ENCODE data around the gene NXF1. TPM values are rescaled to one million over a fixed set of nuclear protein-coding genes. Genes with fewer than 3 reads are reported as not detected.
"Not testable (repeated sequence)": the region's sequence is repeated elsewhere in the genome, so short reads cannot be mapped to it uniquely, and the experiment has no call there.

NXF1 gene
- total RNA-seq, 4 donors from 2014 or later, result 88.1 to 156 (median 115) TPM

DNA sequence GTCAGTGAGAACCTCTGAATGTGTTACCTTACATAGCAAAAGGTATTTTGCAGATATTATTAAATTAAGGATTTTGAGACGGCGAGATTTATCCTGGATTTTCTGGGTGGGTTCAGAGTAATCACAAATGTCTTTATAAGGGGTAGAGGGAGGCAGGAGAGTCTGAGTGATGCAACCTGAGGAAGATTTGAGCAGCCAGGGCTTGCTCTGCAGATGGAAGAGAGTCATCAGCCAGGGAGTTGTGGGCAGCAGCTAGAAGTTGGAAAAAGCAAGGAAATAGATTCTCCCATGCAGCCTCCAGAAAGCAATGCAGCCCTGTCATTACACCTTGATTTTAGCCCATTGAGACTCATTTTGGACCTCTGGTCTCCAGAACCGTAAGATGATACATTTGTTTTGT, 38.2 kb upstream of the NXF1 start:
- Histone ChIP-seq H3K36me3 (no peaks in the 10 kb centered on the region), H3K4me1 (peaks cover 25% of the 10 kb centered on the region), H3K4me3 (no peak overlapping the region), H3K9me3 (no peaks in the 10 kb centered on the region), H3K27ac (no peak overlapping the region), H3K27me3 (no peaks in the 10 kb centered on the region)
- no peak for DNase-seq (ENCODE audit: low spot score in 2 of 2)
- 94% methylated on average over 3 of the region's 3 CpGs for WGBS
- TF ChIP-seq, protein P1, sequence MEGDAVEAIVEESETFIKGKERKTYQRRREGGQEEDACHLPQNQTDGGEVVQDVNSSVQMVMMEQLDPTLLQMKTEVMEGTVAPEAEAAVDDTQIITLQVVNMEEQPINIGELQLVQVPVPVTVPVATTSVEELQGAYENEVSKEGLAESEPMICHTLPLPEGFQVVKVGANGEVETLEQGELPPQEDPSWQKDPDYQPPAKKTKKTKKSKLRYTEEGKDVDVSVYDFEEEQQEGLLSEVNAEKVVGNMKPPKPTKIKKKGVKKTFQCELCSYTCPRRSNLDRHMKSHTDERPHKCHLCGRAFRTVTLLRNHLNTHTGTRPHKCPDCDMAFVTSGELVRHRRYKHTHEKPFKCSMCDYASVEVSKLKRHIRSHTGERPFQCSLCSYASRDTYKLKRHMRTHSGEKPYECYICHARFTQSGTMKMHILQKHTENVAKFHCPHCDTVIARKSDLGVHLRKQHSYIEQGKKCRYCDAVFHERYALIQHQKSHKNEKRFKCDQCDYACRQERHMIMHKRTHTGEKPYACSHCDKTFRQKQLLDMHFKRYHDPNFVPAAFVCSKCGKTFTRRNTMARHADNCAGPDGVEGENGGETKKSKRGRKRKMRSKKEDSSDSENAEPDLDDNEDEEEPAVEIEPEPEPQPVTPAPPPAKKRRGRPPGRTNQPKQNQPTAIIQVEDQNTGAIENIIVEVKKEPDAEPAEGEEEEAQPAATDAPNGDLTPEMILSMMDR (IDR thresholded peaks at IDR 0.05), result no peak
- TF ChIP-seq POLR2AphosphoS5 (IDR thresholded peaks at IDR 0.05), result no peak
- no peak for TF ChIP-seq EP300 (IDR thresholded peaks at IDR 0.05)
- TF ChIP-seq POLR2A (IDR thresholded peaks at IDR 0.05), result no peak

DNA sequence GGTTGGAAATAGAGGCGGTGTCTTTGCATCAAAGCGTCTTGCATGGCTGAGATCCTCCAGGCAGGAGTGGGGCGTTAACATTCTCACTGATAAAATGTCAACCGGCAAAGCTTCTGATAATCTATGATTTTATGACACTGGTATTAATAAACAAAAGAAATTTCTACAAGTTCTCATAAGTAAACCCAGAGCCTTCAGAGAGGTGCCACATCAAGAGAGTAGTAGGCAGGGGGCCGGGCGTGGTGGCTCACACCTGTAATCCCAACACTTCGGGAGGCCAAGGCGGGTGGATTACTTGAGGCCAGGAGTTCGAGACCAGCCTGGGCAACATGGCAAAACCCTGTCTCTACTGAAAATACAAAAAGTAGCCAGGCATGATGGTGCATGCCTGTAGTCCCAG, 37.7 kb upstream of the NXF1 start:
- DNase-seq (ENCODE audit: low spot score in 2 of 2); H3K36me3 ChIP-seq; H3K27me3 ChIP-seq; H3K9me3 ChIP-seq: not testable (repeated sequence)
- H3K27ac ChIP-seq, result peak overlapping the region; percentile 97
- H3K4me3 ChIP-seq, result peak overlapping the region; percentile 92
- WGBS, result 65% methylated on average over 9 of the region's 9 CpGs
- H3K4me1 ChIP-seq, result peaks cover 31% of the 10 kb centered on the region

DNA sequence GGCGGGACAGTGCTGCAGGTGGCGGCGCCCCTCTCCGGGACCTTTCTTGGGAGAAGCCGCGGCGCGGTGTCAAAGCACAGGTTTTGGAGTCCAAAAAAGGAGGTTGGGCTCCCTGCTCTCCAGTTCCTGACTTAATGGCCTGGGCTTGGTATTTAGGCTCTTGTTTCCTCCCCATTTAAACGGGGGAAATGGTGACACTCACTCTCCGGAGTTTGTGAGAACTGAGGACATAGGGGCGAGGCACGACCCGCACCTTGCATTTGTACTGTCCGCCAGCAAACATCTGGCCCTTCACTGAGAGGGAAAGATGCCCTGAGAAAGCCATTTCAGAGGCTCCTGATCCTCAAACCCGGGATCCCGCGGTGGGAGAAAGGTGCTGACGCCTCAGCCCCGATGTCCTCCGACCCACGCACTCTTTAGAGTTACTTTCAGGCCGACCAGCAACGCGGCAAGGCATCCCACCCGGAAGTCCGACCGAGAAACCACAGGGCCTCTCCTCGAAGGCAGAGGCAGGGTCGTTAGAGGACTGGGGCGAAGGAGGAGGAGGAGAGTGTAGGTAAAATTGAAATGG, 37.0 kb upstream of the NXF1 start:
- 5% methylated on average over 28 of the region's 30 CpGs for WGBS
- Histone ChIP-seq H3K4me1 (peaks cover 37% of the 10 kb centered on the region), H3K36me3 (no peaks in the 10 kb centered on the region), H3K27ac (peak overlapping the region; percentile 97), H3K27me3 (no peaks in the 10 kb centered on the region), H3K4me3 (peak overlapping the region; percentile 92), H3K9me3 (no peaks in the 10 kb centered on the region)
- DNase-seq (ENCODE audit: low spot score in 2 of 2), result peak in 1 of 2 donors; percentile 75
- no peak for TF ChIP-seq POLR2A (IDR thresholded peaks at IDR 0.05)

DNA sequence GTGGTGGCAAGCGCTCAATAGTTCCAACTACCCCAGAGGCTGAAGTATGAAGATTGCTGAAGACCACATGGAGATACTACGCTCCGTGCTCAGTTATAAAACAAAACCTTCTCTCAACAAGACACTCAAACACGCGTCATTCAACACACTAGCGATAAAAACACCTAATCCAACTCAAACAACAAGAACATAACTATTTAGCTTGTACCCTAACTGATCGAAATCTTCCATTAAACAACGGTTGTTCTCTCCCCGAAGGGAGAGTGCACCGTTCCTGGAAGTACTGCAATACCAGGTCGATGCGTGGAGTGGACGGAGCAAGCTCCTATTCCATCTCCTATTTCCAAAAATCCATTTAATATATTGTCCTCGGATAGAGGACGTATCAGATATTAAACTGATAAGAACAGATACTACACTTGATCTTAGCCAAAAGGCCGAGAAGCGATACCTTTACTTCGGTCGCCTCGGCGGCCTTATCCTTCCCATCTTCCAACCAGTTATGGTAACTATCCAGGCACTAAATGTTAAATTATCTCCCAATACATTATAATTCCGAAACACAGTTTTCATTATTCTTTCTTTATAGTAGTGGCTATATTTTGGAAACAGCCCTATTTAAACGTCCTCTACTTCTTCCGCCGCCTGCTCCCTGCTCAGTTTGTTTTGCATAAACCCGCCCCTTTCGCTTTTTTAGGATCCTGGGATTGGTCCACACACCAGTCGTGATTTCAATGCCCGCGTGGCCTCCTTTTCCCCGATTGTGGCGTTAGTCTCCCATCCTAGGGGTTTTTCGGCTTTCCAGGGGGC, 36.3 kb upstream of the NXF1 start:
- Histone ChIP-seq H3K27ac (peak overlapping the region; percentile 97), H3K9me3 (no peaks in the 10 kb centered on the region), H3K36me3 (peaks cover 2% of the 10 kb centered on the region), H3K27me3 (no peaks in the 10 kb centered on the region), H3K4me3 (peak overlapping the region; percentile 92), H3K4me1 (peaks cover 43% of the 10 kb centered on the region)
- TF ChIP-seq POLR2AphosphoS5 (IDR thresholded peaks at IDR 0.05) (peak; percentile 100), EP300 (IDR thresholded peaks at IDR 0.05) (no peak), POLR2A (IDR thresholded peaks at IDR 0.05) (peak; percentile 99 to 100)
- TF ChIP-seq, protein P1 (IDR thresholded peaks at IDR 0.05), result no peak
- peak; percentile 93 for DNase-seq (ENCODE audit: low spot score in 2 of 2)
- WGBS, result under 1% methylated on average over 33 of the region's 33 CpGs

DNA sequence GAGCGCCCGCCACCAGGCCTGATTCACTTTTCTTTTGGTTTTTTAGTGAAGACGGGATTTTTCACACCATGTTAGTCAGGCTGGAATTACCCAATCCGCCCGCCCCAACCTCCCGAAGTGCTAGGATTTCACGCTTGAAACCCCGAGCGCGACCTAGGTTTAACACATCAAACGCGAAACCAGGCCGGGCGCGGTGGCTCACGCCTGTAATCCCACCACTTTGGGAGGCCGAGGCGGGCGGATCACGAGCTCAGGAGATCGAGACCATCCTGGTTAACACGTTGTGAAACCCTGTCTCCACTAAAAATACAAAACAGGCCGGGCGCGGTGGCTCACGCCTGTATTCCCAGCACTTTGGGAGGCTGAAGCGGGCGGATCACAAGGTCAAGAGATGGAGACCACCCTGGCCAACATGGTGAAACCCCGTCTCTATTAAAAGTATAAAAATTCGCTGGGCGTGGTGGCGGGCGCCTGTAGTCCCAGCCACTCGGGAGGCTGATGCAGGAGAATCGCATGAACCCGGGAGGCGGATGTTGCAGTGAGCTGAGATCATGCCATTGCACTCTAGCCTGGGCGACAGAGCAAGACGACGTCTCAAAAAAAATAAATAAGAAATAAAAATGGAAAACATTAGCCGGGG, 35.6 kb upstream of the NXF1 start:
- peak; percentile 92 to 93 for DNase-seq (ENCODE audit: low spot score in 2 of 2)
- H3K9me3 ChIP-seq, H3K36me3 ChIP-seq, H3K27me3 ChIP-seq: not testable (repeated sequence)
- Histone ChIP-seq H3K27ac (peak overlapping the region; percentile 97), H3K4me1 (peaks cover 44% of the 10 kb centered on the region), H3K4me3 (peak overlapping the region; percentile 92)
- 1% methylated on average over 41 of the region's 41 CpGs for WGBS
- TF ChIP-seq POLR2AphosphoS5 (IDR thresholded peaks at IDR 0.05), result peak in 1 of 3 donors; percentile 34

DNA sequence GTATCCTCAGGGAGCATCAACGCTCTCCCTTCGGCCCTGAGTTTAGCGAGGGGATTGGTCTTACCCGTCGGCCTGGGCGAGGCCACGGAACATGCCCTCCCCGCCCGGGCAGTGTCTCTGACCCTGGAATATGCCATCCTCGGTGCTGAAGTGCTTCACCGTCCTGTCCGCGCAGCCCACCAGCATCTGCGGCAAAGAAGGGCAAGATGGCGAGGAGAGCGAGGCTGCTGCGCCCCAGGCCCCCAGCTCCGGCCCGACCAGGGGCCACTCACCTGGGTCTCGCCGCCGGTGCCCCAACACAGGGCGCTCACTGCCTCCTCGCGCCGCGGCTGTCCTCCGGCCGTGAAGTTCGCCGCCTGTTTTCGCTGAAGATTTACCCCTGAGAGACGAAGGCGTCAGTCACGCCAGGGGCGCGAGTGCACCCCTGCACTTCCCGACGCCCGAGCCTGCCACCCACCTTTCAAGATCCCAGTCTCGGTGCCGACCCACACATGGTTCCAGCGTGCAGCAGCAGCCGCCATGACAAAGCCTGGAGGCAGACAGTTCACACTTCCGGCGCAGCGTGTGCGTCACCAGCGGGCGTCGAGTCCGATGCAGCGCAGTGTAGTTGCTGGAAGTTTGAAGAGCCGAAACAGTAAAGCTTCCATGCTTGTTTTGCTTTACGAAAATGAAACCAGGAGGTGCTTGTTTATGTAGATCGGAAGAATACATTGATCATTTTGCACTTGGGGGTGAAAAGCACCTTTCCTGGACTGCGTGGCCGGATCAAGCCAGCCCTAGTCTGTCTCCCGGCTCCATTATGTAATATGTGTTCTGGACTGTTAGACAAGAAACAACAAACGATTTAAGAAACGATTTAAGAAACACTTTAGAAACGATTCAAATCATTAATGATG, 34.1 kb upstream of the NXF1 start, which contains the start of gene WDR74:
Gene WDR74 (minus strand): TSS at position 541 of the 896 bp plus-strand sequence. CDS start 20 bp downstream, at position 521.
- DNase-seq (ENCODE audit: low spot score in 2 of 2), result peak; percentile 94 to 95
- Histone ChIP-seq H3K9me3 (no peaks in the 10 kb centered on the region), H3K4me1 (peaks cover 44% of the 10 kb centered on the region), H3K4me3 (peak within 1 kb of the TSS; percentile 92), H3K36me3 (peaks cover 22% of the 10 kb centered on the region), H3K27ac (peak within 1 kb of the TSS; percentile 97), H3K27me3 (no peaks in the 10 kb centered on the region)
- TF ChIP-seq EP300 (IDR thresholded peaks at IDR 0.05), result no peak
- TF ChIP-seq, protein P1 (IDR thresholded peaks at IDR 0.05), result no peak
- TF ChIP-seq POLR2A (IDR thresholded peaks at IDR 0.05), result peak; percentile 55 to 87
- TF ChIP-seq POLR2AphosphoS5 (IDR thresholded peaks at IDR 0.05), result peak; percentile 90 to 99 (median 94)
- WGBS, result 1% methylated on average over 19 of the region's 62 CpGs
